HCT116 (cell line): ENCODE measurements around the gene ASAH2B. TPM values are rescaled to one million over a fixed set of nuclear protein-coding genes. Genes with fewer than 3 reads are reported as not detected.

Experiments
- ATAC-seq: fragments of 200-7000 bp; cut with Tn5 transposase; 2 replicates; pipeline ENCODE4 v1.9.1; 2020; ENCODE audit warnings: mild to moderate bottlenecking, moderate library complexity
- BruUV-seq: library from RNA; stranded (reverse); fragments of 400-500 nt; replicated peaks from 2 replicates; lab custom pipeline; 2021; lab: Mats Ljungman, UMichigan
- CTCF ChIA-PET: fragments of 300-600 bp; sonication (Branson Sonifier 250); formaldehyde crosslinking; loops from one replicate; lab custom pipeline; 2021; ENCODE audit warnings: antibody characterized with exemption; lab: Charles Lee
- POLR2A ChIA-PET: fragments of 300-600, 350-600 bp; sonication (Branson Sonifier 250); formaldehyde crosslinking; loops from one replicate; lab custom pipeline; 2021; ENCODE audit warnings: antibody characterized with exemption; lab: Charles Lee
- RAD21 ChIA-PET, 2 experiments: fragments of 300-600 bp; sonication (Branson Sonifier 250); formaldehyde crosslinking; loops; one replicate each; lab custom pipeline; 2023; ENCODE audit warnings: low total read pairs in 2 of 2; ENCODE audit not compliant: uncharacterized antibody in 2 of 2, unreplicated experiment in 2 of 2, low non-redundant PET in 1 of 2; lab: Charles Lee
- DNase-seq: peaks from one replicate; pipeline ENCODE4 v3.0.0-alpha.2; 2010; ENCODE audit warnings: low read depth, low spot score
- H2AFZ ChIP-seq: fragments of 200-600 bp; shearing (Covaris generic), sonication (generic); 2 replicates; pipeline ENCODE4 v1.6.1; 2017; ENCODE audit warnings: low read depth, mixed run types, mixed read lengths, antibody characterized with exemption, low read length; ENCODE audit not compliant: poor library complexity, severe bottlenecking
- H3K27ac ChIP-seq: 2 replicates; pipeline ENCODE4 v1.5.1; 2012; ENCODE audit warnings: low read depth, low read length
- H3K27me3 ChIP-seq: fragments of 200-600 bp; sonication (generic); 2 replicates; pipeline ENCODE4 v1.6.1; 2016; ENCODE audit warnings: mixed run types, low read length, mixed read lengths; ENCODE audit not compliant: insufficient read depth
- H3K36me3 ChIP-seq, 2 experiments: fragments of 200-500 bp in 1 of 2; fragments of 200-600 bp in 1 of 2; sonication (Bioruptor generic) in 1 of 2; sonication (generic) in 1 of 2; 2 replicates each; pipeline versions ENCODE4 v1.5.1 to v1.6.1; 2014 to 2016; ENCODE audit warnings: low read length in 2 of 2, inconsistent platforms in 1 of 2, mixed read lengths in 1 of 2, mixed run types in 1 of 2; ENCODE audit not compliant: insufficient read depth in 2 of 2, control insufficient read depth in 1 of 2
- H3K4me1 ChIP-seq, 2 experiments: fragments of 200-600 bp in 1 of 2; sonication (generic) in 1 of 2; 2 replicates each; pipeline versions ENCODE4 v1.5.1 to v1.6.1; 2012 to 2017; ENCODE audit warnings: low read length in 2 of 2, inconsistent platforms in 1 of 2, mild to moderate bottlenecking in 1 of 2, mixed read lengths in 1 of 2, mixed run types in 1 of 2, moderate library complexity in 1 of 2; ENCODE audit not compliant: insufficient read depth in 2 of 2, control insufficient read depth in 1 of 2
- H3K4me2 ChIP-seq: fragments of 200-600 bp; sonication (generic); 2 replicates; pipeline ENCODE4 v1.6.1; 2017; ENCODE audit warnings: mixed run types, low read length, mixed read lengths
- H3K4me3 ChIP-seq, 2 experiments: fragments of 200-600 bp in 1 of 2; sonication (generic) in 1 of 2; replicated peaks in 1 of 2; 2 replicates each; pipeline ENCODE4 v1.5.1; 2011 to 2016; ENCODE audit warnings: low read length in 2 of 2, control low read depth in 1 of 2, low read depth in 1 of 2, mild to moderate bottlenecking in 1 of 2, mixed read lengths in 1 of 2, mixed run types in 1 of 2
- H3K79me2 ChIP-seq: fragments of 200-600 bp; sonication (generic); 2 replicates; pipeline ENCODE4 v1.6.1; 2017; ENCODE audit warnings: mild to moderate bottlenecking, mixed run types, low read length, moderate library complexity, mixed read lengths; ENCODE audit not compliant: insufficient read depth
- H3K9ac ChIP-seq: fragments of 200-600 bp; sonication (generic); 2 replicates; pipeline ENCODE4 v1.6.1; 2016; ENCODE audit warnings: low read length, mixed read lengths
- H3K9me2 ChIP-seq: fragments of 200-600 bp; sonication (generic), shearing (Covaris generic); 2 replicates; pipeline ENCODE4 v1.6.1; 2017; ENCODE audit warnings: mixed run types, mild to moderate bottlenecking, moderate library complexity; ENCODE audit not compliant: insufficient read depth
- H3K9me3 ChIP-seq, 2 experiments: fragments of 200-500 bp in 1 of 2; fragments of 200-600 bp in 1 of 2; sonication (Bioruptor generic) in 1 of 2; sonication (generic) in 1 of 2; 2 replicates each; pipeline ENCODE4 v1.6.1; 2014 to 2017; ENCODE audit warnings: low read length in 2 of 2, mixed read lengths in 2 of 2, inconsistent platforms in 1 of 2, low read depth in 1 of 2, mild to moderate bottlenecking in 1 of 2, mixed run types in 1 of 2, moderate library complexity in 1 of 2; ENCODE audit not compliant: control insufficient read depth in 1 of 2, insufficient read depth in 1 of 2
- H4K20me1 ChIP-seq: fragments of 200-600 bp; sonication (generic), shearing (Covaris generic); 2 replicates; pipeline ENCODE4 v1.6.1; 2017; ENCODE audit warnings: mixed run types, mild to moderate bottlenecking, moderate library complexity; ENCODE audit not compliant: insufficient read depth
- CEBPB ChIP-seq: IDR thresholded peaks from 2 replicates; pipeline ENCODE4 v1.6.1; 2012; ENCODE audit warnings: low read depth
- EZH2 ChIP-seq: fragments of 200-600 bp; sonication (generic); IDR thresholded peaks from 2 replicates; pipeline ENCODE4 v1.6.1; 2017; ENCODE audit warnings: antibody characterized with exemption, mixed run types
- YY1 ChIP-seq: IDR thresholded peaks from 2 replicates; pipeline ENCODE4 v1.6.1; 2011; ENCODE audit warnings: low read length, low read depth, moderate library complexity, mild to moderate bottlenecking; ENCODE audit not compliant: insufficient replicate concordance; ENCODE audit errors: extremely low read depth
- intact Hi-C: fragments of 100-400 bp; cut with micrococcal nuclease; formaldehyde crosslinking; loops from 2 replicates; pipeline ENCODE4 v1.10.0; 2022
- total RNA-seq: library from RNA; stranded (reverse); gene quantifications from one replicate; pipeline ENCODE4 v1.2.1, GENCODE V29; 2021; ENCODE audit not compliant: unreplicated experiment
- TF ChIP-seq, protein P1 (sequence below): IDR thresholded peaks from 2 replicates; pipeline ENCODE4 v1.6.1; 2012

The ASAH2B gene
- total RNA-seq, 1 experiment from 2014 or later = 10.8 TPM

DNA sequence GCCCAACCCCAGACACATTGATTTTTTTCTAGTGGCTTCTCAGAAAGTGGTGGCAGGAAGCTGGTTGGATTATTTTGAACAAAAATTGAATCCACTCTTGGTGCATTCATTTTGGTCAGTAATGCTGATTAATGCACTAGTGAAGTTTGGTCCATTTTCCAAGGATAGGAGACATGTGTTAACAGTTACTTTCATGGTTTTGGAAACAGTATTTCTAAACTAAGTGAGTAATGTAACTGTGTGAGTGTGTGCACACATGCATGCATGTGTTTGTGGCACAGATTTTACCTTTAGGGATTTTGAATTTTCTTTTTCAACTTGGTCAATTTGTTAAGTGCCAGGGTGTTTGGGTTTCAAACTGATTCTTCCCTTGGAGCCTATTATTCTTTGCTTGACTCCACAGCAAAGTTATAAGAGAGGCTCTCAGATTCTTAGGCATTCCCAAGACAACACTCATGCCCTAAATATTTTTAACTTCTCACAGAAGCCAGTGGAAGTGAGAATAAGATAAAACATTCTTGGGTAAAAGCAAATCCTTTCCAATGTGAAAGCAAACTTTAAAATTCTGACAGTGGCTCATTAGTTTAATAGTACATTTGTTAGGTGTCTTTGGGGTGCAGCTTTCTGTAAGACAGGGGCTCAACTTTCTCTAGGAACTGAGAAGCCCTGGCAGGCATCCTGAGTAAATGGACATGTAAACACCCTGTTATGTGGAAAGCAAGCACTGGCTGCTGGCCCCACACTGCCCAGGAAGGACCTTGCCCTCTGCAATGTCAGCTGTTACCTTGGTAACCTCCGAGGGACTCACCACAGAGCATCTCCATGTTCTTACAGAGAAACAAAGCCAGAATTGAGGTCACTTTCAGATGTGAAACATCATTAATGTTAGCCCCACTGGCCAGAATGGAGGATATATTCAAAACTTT, 68.4 kb downstream of the ASAH2B start:
- TF ChIP-seq CEBPB (no peak), YY1 (no peak), EZH2 (no peak)
- TF ChIP-seq, protein P1, sequence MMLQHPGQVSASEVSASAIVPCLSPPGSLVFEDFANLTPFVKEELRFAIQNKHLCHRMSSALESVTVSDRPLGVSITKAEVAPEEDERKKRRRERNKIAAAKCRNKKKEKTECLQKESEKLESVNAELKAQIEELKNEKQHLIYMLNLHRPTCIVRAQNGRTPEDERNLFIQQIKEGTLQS = no peak
- Histone ChIP-seq H4K20me1 (no peaks in the 10 kb centered on the region), H3K9ac (no peak overlapping the region), H3K27me3 (no peaks in the 10 kb centered on the region), H3K4me1 (peaks cover 0 to 3% of the 10 kb centered on the region in 2 experiments; a peak in 1 of 4 replicates), H2AFZ (no peak overlapping the region), H3K9me2 (no peaks in the 10 kb centered on the region), H3K4me2 (no peak overlapping the region), H3K36me3 (no peaks in the 10 kb centered on the region), H3K27ac (no peak overlapping the region), H3K4me3 (no peak overlapping the region), H3K79me2 (no peaks in the 10 kb centered on the region), H3K9me3 (no peaks in the 10 kb centered on the region)
- intact Hi-C loops = no loop called here
- DNase-seq = no peak
- CTCF ChIA-PET = no interaction called here
- ATAC-seq = no peak
- RAD21 ChIA-PET = no interaction called here
- BruUV-seq = no TSS peak
- POLR2A ChIA-PET = no interaction called here

Other genes starting within 250 kb of the ASAH2B start
- 29.1 TPM for gene SGMS1, start 116.0 kb upstream of the ASAH2B start, total RNA-seq
- 0.30 TPM for gene A1CF, start 145.7 kb downstream of the ASAH2B start, total RNA-seq